Right lobe of liver (tissue), 4 donors: ENCODE results near the gene NFATC1.

ENCODE experiments used
- CTCF ChIP-seq, 4 donors: fragments of 200-600 bp in 3 of 4; fragments of 450-650 bp in 1 of 4; IDR thresholded peaks; one replicate each; pipeline versions ENCODE4 v1.5.1 to v1.8.0; 2016 to 2022; ENCODE audit warnings: antibody characterized with exemption in 4 of 4, mild to moderate bottlenecking in 2 of 4
- POLR2A ChIP-seq: fragments of 450-650 bp; IDR thresholded peaks from one replicate; pipeline ENCODE4 v1.6.1; 2017; ENCODE audit warnings: antibody characterized with exemption, mild to moderate bottlenecking
- donor health status: DM: no; HTN: no; CAD: no.
- donor health status: DM: no; HTN: no; CAD: no.
- donor health status: DM: no; HTN: yes; CAD: no.

- no peak for TF ChIP-seq CTCF (IDR thresholded peaks at IDR 0.05)
- TF ChIP-seq POLR2A: no peak
Observed at GRCh38 chr18:79397247-79397829, 1.6 kb downstream of the NFATC1 start.
